ENCODE measurements around the gene TTLL6.
"Not testable (repeated sequence)": the region's sequence is repeated elsewhere in the genome, so short reads cannot be mapped to it uniquely, and the experiment has no call there.

The TTLL6 gene

DNA sequence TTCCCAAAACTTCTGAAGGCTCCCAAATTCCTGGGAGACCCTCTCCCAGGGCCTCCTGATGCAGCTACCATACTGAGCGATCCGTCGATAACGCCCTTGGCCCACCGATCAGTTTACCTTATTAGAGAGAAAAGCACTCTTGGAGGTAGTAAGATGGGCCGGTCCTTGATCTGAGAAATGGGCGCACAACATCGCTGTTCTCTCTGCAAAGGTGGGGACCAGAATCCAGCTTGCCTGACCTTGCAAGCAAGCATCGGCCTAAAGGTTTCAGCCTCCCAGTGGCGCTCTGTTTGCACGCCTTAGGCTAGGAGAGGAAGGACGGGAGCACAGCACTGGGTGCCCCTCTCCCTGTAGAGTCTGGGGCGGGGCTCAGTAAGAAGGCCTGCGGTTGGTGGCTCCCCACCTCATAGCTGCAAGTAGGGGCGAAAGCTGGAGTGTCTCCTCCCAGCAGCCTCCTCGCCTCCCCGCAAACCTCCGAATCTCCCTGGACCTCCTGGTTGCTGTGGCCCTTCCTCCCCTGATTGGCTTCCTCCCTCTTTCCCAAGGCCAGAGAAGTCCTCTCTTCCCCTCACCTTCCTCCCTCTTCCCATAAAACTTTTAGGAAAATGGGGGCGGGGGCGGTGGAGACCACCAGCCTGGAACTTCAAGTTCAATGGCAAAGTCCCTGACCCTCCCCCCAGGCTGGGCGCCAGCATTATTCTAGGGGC, 94.7 kb downstream of the TTLL6 start, which contains the start of gene PRAC1:
TSS of gene PRAC1 (minus strand) at position 318 of the 707 bp plus-strand sequence. CDS start at position 192, 126 bp downstream.
- no peak for DNase-seq

DNA sequence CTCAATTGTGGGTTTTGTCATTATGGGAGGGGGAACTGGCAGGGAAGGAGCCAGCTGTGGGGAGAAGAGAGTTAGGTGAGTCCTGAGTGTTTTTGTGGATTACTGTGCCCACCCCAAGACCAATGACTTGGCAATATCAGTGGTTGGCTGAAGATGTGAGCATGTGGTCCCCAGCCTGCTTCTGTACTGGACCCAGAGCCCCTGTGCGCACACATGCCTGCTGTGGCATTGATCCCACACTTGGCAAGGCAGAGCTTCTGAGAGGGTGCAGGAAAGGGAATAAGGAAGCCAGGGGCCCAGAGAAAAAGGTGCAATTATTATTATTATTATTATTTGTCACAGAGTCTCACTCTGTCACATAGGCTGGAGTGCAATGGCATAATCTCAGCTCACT, 96.0 kb downstream of the TTLL6 start:
- no peak for DNase-seq

DNA sequence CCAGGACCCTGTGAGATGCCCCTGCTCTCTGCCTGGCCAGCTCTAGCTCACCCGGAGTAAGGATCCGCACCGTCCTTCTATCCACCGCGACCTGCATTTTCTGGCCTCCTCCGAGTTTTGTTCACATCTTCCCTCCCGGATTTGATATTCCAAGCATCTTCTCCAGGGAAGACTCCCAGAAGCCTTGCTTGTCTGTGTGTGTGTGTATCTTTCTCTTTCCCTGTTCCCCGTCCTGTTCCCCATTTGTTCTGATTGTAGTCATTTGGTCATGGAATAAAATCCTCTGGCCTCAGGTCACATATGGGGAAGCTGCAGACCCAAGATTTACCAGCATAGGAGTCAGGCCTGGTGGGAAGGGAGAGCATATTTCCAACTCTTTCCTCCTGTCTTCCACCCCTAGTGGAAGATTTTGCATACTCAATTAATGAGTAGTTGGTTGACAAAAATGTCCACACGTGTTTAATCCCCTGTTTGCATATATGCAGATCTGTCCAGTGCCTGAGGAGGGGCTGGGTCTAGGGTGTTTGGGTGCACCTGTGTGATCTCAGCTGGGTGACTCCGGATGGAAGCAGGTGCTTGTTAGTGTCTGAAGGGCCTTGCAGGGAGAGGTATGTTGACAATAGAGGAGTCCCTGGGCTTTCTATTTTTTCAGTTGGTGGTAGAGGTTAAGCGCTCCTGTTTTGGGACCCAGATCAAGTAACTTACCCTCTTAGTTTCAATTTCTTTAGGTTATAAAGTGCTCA, 96.6 kb downstream of the TTLL6 start:
- no peak for DNase-seq

DNA sequence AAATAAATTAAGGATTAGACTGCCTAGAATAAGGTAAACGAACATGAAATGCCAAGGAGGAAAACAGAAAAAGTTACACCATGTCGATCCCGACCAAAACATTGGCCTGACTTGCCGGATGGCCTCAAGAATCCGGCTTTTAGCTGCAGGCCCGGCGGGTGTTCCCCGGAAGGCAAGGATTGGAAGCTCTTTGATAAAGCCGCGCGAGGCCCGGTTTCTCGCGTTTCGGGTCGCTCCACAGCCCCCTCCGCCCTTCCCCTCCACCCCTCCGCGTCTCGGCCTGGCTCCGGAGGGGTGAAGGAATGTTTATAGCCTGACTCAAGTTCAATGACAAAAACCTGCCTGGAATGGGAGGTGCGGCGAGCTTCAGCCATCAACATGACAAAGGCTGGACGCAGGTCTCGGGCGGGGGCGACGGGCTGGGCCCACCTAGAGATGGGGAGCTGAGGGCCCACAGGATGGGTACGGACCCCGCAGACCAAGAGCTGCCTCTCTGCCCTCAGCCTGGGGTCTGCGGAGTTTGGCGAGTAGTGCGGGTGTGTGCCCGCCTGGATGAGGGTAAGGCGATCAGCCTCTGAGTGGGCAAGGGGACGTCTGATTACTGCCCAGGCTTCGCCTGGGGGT, 97.3 kb downstream of the TTLL6 start:
- no peak for DNase-seq

DNA sequence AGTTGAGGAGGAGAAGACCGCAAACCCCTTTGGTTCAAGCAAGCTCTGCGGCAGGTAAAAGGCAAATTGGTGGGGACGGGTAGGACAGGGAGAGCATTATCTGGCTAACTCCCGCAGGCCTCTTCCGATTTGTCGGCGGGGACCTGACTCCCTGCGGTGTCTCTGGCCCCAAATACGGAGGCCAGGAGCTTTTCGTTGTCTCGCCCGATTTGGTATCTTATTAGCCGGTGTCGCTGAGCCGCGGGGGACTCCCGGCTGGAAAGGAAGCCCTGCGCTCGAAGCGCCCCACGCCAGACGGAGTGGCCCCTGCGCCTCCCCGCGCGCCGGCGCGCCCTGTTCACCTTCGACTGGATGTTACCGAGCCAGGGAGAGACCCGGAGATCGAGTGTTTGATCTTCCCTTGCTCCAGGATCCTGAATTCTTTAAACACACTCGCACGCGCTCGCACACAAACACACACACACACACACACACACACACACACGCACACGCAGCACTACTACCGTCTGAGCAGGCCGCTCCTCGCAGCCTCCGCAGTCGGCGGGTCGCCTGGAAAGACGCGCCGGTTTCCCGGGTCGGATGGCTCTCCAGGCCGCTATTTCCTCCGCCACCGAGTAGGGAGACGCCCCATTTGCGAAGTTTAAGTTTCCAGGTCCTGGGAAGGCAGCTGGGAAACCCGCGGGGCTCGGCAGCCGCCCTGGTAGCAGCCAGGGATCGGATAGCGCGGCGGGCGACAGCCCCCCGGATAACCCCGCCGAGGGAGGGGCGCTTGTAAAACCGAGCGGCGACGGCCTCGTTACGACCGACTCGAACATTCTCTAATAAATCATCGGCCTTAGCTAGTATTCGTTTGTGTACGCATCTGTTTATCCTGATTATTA, 98.0 kb downstream of the TTLL6 start:
- DNase-seq, result no peak

DNA sequence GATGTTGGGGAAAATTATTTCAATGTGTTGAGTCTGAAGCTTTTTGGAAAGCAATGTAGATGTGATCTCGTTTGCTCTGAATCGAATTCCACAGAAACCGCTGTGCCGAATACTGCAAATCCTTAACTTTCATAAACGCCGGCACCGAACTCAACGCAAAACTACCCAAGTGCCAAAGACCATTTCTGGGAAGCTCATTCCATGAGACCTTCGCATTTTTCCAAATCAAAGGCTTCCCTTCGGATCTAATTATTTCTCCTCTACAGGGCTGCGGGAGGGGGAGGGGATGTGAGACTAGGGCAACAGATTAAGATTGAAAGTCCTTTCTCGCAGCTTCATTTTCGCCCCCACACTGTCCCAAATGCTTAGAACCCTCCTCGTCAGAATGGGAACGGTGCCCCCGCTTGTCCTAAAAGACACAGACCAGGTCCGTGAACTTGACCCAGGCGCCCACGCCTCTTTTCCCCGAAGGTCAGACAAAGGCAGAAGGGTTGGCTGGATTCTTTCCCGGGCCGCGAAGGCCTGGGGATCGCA, 98.7 kb downstream of the TTLL6 start:
- DNase-seq, result no peak

DNA sequence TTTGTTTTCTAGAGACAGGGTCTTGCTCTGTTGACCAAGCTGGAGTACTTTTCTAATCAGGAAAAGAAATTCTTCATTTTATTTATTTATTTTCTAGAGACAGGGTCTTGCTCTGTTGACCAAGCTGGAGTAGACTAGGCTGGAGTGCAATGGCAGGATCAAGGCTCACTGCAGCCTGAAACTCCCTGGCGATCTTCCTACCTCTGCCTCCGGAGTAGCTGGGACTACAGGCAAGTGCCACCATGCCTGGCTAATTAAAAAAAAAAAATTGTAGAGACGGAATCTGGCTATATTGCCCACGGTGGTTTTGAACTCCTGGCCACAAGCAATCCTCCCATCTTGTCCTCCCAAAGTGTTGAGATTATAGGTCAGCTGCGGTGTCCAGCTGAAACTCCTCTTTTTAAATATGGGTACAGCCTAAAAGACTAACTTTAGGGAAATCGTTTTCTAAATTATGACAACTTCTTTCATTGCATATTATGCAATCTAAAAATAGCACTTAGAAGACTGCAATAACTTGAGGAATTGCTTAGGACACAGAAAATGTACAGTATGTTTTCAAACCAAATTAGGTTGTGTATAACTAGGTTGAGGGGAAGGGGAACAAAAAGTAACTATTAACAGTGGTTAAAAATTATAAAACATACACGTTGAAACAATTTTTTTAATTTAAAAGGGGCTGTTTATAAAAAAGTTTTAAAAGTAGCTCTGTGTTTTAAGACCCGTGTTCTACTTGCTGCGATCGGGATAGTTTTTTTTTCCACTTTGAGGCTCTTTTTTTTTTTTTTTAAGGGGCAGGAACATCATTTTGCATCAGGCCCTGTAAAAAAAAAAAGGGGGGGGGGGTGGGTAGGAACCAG, 99.4 kb downstream of the TTLL6 start:
- DNase-seq, result no peak

DNA sequence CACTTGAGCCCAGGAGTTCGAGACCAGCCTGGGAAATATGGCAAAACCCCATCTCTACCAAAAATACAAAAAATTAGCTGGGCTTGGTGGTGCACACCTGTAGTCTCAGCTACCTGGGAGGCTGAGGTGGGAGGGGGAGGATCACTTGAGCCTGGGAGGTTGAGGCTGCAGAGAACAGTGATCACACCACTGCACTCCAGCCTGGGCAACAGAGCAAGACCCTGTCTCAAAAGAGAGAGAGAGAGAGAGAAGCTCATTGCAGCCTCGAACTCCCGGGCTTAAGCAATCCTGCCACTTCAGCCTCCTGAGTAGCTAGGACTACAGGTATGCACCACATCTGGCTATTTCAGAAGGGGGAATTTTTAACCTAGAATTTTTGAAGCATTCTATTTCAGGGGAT, 100.5 kb downstream of the TTLL6 start:
- not testable (repeated sequence) for DNase-seq

DNA sequence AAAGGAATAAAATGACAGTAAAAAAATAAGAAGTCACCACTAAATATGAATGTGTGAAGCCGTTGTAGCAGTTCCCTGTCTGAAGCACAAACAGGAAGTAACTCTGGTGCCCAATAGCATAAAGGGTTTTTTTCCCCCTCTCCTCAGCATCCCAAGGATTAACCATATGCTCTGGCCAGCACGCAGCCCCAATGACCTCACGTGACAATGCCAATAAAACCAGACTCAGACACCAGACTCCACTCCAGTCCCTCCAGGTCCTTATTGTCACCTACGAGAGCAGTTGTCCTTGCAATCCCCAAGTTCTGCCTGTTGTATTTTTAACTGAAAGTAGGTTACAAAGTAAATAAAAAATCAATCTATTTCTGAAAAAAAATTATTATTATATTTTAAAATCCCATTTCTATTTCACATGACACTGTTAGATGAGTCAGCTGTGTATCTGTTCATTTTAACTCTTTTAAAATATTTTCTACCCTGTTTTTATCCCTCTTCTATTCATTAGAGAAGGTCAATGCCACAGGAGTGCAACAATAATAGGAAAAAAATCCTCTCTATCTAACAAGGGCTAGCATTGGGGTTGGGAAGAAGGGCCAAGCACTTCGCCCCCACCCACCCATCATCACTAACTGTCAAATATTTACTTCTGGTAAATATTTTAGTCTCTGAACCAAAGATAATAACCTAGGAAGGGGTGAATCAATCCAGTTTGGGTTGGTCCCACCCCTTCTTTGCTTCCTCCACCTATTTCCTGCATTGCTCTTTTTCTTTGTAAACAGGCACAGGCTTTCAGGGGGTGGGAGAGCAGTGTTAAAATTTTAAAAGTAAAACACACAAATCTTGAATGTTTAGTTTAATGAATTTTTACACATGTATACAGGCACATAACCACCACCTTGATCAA, 101.3 kb downstream of the TTLL6 start:
- no peak for DNase-seq

Data from NCI-H146 (cell line).